Measurements from ENCODE around the gene CLMN.

DNA sequence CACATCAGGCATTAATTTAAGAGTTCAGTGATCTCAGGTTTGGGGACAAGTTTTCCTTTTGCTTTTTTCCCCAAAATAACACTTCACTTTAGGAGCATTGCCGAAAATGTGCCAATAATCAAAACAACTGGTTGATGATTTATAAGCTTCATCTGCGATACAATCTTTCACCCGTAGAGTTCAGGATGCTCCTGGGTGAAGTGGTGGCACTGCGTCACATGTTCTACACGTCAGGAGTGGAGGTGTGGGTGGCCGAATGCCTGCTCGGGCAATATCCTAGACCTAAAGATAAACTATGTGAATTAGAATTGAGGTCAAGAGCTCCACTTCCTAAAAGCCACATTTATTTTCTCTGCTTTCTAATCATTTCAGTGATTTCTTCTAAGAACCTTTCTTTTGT, 91.5 kb downstream of the CLMN start:
- TF ChIP-seq PTBP1 (IDR thresholded peaks at IDR 0.05; ENCODE audit: low read depth, low read length, poor library complexity, severe bottlenecking) (no peak), KDM5A (IDR thresholded peaks at IDR 0.05; ENCODE audit: borderline replicate concordance, low read length) (no peak), CEBPG (CRISPR knock-in tag; IDR thresholded peaks at IDR 0.05) (no peak), ZNF350 (CRISPR knock-in tag; IDR thresholded peaks at IDR 0.05; ENCODE audit: borderline replicate concordance, low read depth) (no peak)
- TF ChIP-seq, protein P1, sequence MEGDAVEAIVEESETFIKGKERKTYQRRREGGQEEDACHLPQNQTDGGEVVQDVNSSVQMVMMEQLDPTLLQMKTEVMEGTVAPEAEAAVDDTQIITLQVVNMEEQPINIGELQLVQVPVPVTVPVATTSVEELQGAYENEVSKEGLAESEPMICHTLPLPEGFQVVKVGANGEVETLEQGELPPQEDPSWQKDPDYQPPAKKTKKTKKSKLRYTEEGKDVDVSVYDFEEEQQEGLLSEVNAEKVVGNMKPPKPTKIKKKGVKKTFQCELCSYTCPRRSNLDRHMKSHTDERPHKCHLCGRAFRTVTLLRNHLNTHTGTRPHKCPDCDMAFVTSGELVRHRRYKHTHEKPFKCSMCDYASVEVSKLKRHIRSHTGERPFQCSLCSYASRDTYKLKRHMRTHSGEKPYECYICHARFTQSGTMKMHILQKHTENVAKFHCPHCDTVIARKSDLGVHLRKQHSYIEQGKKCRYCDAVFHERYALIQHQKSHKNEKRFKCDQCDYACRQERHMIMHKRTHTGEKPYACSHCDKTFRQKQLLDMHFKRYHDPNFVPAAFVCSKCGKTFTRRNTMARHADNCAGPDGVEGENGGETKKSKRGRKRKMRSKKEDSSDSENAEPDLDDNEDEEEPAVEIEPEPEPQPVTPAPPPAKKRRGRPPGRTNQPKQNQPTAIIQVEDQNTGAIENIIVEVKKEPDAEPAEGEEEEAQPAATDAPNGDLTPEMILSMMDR (CRISPR knock-in tag; IDR thresholded peaks at IDR 0.05) = no peak
- TF ChIP-seq, protein P2, sequence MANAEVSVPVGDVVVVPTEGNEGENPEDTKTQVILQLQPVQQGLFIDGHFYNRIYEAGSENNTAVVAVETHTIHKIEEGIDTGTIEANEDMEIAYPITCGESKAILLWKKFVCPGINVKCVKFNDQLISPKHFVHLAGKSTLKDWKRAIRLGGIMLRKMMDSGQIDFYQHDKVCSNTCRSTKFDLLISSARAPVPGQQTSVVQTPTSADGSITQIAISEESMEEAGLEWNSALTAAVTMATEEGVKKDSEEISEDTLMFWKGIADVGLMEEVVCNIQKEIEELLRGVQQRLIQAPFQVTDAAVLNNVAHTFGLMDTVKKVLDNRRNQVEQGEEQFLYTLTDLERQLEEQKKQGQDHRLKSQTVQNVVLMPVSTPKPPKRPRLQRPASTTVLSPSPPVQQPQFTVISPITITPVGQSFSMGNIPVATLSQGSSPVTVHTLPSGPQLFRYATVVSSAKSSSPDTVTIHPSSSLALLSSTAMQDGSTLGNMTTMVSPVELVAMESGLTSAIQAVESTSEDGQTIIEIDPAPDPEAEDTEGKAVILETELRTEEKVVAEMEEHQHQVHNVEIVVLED (CRISPR knock-in tag; IDR thresholded peaks at IDR 0.05; ENCODE audit: borderline replicate concordance) = no peak
- TF ChIP-seq, protein P3, sequence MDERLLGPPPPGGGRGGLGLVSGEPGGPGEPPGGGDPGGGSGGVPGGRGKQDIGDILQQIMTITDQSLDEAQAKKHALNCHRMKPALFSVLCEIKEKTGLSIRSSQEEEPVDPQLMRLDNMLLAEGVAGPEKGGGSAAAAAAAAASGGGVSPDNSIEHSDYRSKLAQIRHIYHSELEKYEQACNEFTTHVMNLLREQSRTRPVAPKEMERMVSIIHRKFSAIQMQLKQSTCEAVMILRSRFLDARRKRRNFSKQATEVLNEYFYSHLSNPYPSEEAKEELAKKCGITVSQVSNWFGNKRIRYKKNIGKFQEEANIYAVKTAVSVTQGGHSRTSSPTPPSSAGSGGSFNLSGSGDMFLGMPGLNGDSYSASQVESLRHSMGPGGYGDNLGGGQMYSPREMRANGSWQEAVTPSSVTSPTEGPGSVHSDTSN (CRISPR knock-in tag; IDR thresholded peaks at IDR 0.05) = no peak
- TF ChIP-seq, protein P4, sequence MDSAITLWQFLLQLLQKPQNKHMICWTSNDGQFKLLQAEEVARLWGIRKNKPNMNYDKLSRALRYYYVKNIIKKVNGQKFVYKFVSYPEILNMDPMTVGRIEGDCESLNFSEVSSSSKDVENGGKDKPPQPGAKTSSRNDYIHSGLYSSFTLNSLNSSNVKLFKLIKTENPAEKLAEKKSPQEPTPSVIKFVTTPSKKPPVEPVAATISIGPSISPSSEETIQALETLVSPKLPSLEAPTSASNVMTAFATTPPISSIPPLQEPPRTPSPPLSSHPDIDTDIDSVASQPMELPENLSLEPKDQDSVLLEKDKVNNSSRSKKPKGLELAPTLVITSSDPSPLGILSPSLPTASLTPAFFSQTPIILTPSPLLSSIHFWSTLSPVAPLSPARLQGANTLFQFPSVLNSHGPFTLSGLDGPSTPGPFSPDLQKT (CRISPR knock-in tag; IDR thresholded peaks at IDR 0.05; ENCODE audit: borderline replicate concordance) = no peak
- TF ChIP-seq, protein P5, sequence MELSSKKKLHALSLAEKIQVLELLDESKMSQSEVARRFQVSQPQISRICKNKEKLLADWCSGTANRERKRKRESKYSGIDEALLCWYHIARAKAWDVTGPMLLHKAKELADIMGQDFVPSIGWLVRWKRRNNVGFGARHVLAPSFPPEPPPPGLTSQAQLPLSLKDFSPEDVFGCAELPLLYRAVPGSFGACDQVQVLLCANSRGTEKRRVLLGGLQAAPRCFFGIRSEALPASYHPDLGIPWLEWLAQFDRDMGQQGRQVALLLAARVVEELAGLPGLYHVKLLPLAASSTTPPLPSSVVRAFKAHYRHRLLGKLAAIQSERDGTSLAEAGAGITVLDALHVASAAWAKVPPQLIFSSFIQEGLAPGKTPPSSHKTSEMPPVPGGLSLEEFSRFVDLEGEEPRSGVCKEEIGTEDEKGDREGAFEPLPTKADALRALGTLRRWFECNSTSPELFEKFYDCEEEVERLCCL (CRISPR knock-in tag; IDR thresholded peaks at IDR 0.05; ENCODE audit: borderline replicate concordance) = no peak

Measured in HepG2 (cell line).